Lower lobe of right lung (tissue), 2 donors: Measurements from ENCODE around the gene HMGXB3. TPM values are rescaled to one million over a fixed set of nuclear protein-coding genes. Genes with fewer than 3 reads are reported as not detected.

ENCODE experiments used
- ATAC-seq, 2 donors: fragments of 200-7000 bp; cut with Tn5 transposase; one replicate each; pipeline ENCODE4 v1.9.1; 2020 to 2022; ENCODE audit warnings: mild to moderate bottlenecking in 2 of 2, moderate library complexity in 2 of 2
- DNase-seq: peaks from one replicate; pipeline ENCODE4 v3.0.0-alpha.2; 2020
- H3K27ac ChIP-seq: fragments of 200-600 bp; one replicate; pipeline ENCODE4 v1.8.0; 2022
- H3K27me3 ChIP-seq: fragments of 200-600 bp; one replicate; pipeline ENCODE4 v1.8.0; 2022; ENCODE audit warnings: low read depth
- H3K36me3 ChIP-seq: fragments of 200-600 bp; one replicate; pipeline ENCODE4 v1.8.0; 2022; ENCODE audit warnings: mild to moderate bottlenecking
- H3K4me1 ChIP-seq: fragments of 200-600 bp; one replicate; pipeline ENCODE4 v1.8.0; 2022
- H3K4me3 ChIP-seq: fragments of 200-600 bp; one replicate; pipeline ENCODE4 v1.8.0; 2022; ENCODE audit warnings: mild to moderate bottlenecking
- H3K9me3 ChIP-seq: fragments of 200-600 bp; one replicate; pipeline ENCODE4 v1.8.0; 2022
- CTCF ChIP-seq: fragments of 200-600 bp; IDR thresholded peaks from one replicate; pipeline ENCODE4 v1.8.0; 2022; ENCODE audit warnings: antibody characterized with exemption, mild to moderate bottlenecking
- intact Hi-C: fragments of 100-400 bp; cut with DNase I; formaldehyde crosslinking; loops from one replicate; pipeline ENCODE4 v1.11.0; 2022
- total RNA-seq: library from RNA; stranded (reverse); fragmentation: NEBNext Ultra II Directional; extraction: Animal tissue kit (Norgen Biotek cat#: 25700); gene quantifications from one replicate; pipeline ENCODE4 v1.2.1, GENCODE V29; 2021
- donor health status: DM: no; HTN: yes; CAD: no; lungs with severe emphysema.

The HMGXB3 gene
- total RNA-seq, 1 donor from 2014 or later: 28.3 TPM

DNA sequence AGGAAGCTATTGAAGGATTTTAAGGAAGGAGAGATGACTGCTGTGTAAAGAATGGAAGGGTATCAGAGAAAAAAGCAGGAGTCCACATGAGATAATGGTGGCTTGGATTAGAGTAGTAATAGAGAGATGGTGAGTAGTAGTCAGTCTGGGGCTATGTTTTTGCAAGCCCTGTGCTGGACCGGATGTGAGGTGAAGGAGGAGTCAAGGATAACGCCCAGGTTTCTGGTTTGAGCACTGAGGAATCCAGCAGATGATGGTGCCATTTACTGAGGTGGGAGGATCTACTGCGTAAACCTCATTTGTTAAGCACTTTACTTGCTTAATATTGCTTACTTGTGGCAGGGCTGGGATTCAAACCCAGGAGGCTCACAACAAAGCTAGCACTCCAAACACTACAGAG, 1.2 kb upstream of the HMGXB3 start:
- H3K27me3 ChIP-seq: no peaks in the 10 kb centered on the region
- TF ChIP-seq CTCF: no peak
- intact Hi-C loops: no loop called here
- DNase-seq (no peak), ATAC-seq (no peak)
- peaks cover 23% of the 10 kb centered on the region for H3K36me3 ChIP-seq
- peaks cover 30% of the 10 kb centered on the region for H3K4me1 ChIP-seq
- H3K9me3 ChIP-seq: no peaks in the 10 kb centered on the region
- peak overlapping the region; percentile 77 for H3K4me3 ChIP-seq
- peak overlapping the region; percentile 96 for H3K27ac ChIP-seq

- no peak for ATAC-seq
- Histone ChIP-seq H3K9me3 (no peaks in the 10 kb centered on the region), H3K36me3 (peaks cover 27% of the 10 kb centered on the region), H3K4me1 (peaks cover 30% of the 10 kb centered on the region), H3K27ac (peak overlapping the region; percentile 96), H3K4me3 (peak overlapping the region; percentile 77), H3K27me3 (no peaks in the 10 kb centered on the region)
- intact Hi-C loops: no loop called here
- no peak for TF ChIP-seq CTCF
- no peak for DNase-seq
Observed at GRCh38 chr5:149999866-150000255, 678 bp upstream of the HMGXB3 start.

DNA sequence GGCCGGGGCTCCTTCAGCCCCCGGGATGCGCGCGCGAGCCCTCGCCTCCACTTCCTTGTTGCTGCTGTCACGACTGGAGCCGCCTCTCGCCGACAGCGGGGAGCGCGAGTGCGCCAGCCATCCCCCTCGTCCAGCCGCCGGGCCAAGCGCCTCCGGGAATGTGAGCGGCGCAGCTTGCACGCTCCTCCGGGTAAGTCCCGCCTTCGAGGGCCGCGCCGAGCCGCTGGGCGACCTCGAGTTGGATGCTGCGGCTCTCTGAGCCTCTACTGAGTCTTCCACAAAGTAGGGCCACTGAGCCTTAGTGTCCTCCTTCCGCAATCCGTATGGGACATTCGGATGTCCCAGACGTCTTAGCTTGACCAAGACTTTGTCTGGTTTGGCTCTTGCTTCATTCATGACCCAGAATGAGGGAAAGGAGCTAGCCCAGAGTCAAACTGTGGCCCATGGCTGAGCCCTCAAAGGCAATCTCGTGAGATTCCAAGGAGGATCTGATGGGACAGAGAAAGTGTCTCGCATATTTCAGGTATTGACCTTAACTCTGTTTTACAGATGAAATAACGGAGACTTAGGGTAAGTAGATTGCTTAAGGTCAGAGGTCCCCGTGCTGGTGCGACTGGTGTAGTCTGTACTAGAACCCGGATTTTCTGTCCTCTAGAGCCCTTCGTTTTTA, 586 bp downstream of the HMGXB3 start:
- peak overlapping the region; percentile 96 for H3K27ac ChIP-seq
- DNase-seq: peak; percentile 76

DNA sequence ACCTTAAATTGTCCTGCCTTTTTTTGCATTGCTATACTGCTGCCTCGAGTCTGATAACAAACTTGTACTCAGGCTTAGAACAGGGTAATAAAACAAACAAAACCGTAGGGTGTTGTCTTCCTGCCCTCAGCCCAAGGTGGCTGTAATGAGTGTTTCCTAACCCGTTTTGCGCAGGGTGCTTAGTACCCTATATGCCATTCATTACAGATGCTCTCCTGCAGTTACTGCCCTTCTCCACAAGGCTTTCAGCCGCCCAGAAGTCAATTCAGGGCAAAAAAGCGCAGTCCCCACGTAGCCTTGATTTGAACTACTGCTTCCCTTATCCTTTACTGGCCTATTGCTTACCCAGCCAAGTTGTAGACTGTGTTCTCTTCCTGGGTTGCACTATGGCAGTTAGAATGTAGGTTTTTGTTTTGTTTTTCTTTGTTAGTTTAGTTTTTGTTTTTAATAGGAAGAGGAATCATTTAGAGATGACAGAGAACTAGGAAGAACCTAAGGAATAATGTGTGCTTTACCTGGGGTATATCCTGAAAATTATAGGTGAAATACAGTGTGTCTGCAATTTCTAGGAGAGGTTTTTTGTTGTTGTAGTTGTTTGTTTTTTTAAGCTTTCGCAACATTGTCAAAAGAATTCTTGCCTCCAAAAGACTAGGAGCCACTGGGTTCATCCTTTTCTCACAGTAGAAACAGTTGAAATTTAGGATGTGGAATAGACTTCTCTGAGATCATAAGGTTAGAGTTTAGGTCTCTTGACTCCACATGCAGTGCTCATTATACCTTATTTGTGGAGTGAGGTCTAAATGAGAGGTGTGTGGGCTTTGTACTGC, 1.3 kb downstream of the HMGXB3 start:
- peak overlapping the region; percentile 77 for H3K4me3 ChIP-seq
- H3K9me3 ChIP-seq: no peaks in the 10 kb centered on the region
- TF ChIP-seq CTCF: peak; percentile 68
- intact Hi-C loops: no loop called here
- peaks cover 37% of the 10 kb centered on the region for H3K36me3 ChIP-seq
- H3K27me3 ChIP-seq: no peaks in the 10 kb centered on the region
- peak overlapping the region; percentile 96 for H3K27ac ChIP-seq
- ATAC-seq (peak; percentile 63 to 72), DNase-seq (no peak)
- H3K4me1 ChIP-seq: peaks cover 30% of the 10 kb centered on the region

More for the DNA sequence above, 586 bp downstream of the HMGXB3 start:
- peaks cover 30% of the 10 kb centered on the region for H3K4me1 ChIP-seq
- TF ChIP-seq CTCF: no peak
- peak overlapping the region; percentile 77 for H3K4me3 ChIP-seq
- H3K9me3 ChIP-seq: no peaks in the 10 kb centered on the region
- H3K27me3 ChIP-seq: no peaks in the 10 kb centered on the region
- intact Hi-C loops: no loop called here
- H3K36me3 ChIP-seq: peaks cover 30% of the 10 kb centered on the region
- ATAC-seq: peak; percentile 75 to 79

DNA sequence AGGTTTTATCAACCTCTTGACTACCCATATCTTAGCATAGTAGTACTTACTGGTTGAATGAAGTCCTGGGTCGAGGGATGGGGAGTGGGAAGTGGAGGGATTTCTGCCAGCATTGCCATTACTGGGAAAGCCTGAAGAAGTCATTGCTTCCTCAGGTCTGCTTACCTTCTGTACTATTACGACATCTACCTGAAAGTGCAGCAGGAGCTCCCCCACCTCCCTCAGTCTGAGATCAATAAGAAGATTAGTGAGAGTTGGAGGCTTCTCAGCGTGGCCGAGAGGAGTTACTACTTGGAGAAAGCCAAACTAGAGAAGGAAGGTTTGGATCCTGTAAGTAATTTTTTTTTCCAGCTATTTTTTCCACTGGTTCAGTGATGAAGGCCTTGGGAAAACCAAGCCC, 5.8 kb downstream of the HMGXB3 start:
- Histone ChIP-seq H3K9me3 (no peaks in the 10 kb centered on the region), H3K36me3 (peaks cover 79% of the 10 kb centered on the region), H3K27me3 (no peaks in the 10 kb centered on the region), H3K4me1 (peaks cover 28% of the 10 kb centered on the region), H3K27ac (no peak overlapping the region), H3K4me3 (no peak overlapping the region)
- DNase-seq (no peak), ATAC-seq (no peak)
- intact Hi-C loops: no loop called here
- TF ChIP-seq CTCF: no peak
